ENCODE data around the gene NOVA1.

Gene NOVA1

GRCh38 chr14:26589925-26590324 lies 7.9 kb downstream of the NOVA1 start:
- no peak for DNase-seq

GRCh38 chr14:26577711-26578110 lies 20.1 kb downstream of the NOVA1 start:
- DNase-seq = no peak

- no peak for DNase-seq
These were observed 43.6 kb downstream of the NOVA1 start for GRCh38 chr14:26554069-26554772.

GRCh38 chr14:26549571-26549970 lies 48.3 kb downstream of the NOVA1 start:
- DNase-seq = no peak

GRCh38 chr14:26548406-26548805 lies 49.4 kb downstream of the NOVA1 start:
- DNase-seq = no peak

GRCh38 chr14:26538176-26538575 lies 59.7 kb downstream of the NOVA1 start:
- DNase-seq = no peak

- no peak for DNase-seq
These were observed 65.9 kb downstream of the NOVA1 start for GRCh38 chr14:26531894-26532293.

- DNase-seq = no peak
These were observed 69.2 kb downstream of the NOVA1 start for GRCh38 chr14:26528415-26529182.

GRCh38 chr14:26527095-26527494 lies 70.7 kb downstream of the NOVA1 start:
- DNase-seq = no peak

GRCh38 chr14:26526137-26526536 lies 71.7 kb downstream of the NOVA1 start:
- DNase-seq = no peak

GRCh38 chr14:26525085-26525484 lies 72.7 kb downstream of the NOVA1 start:
- DNase-seq = no peak

GRCh38 chr14:26522967-26523366 lies 74.9 kb downstream of the NOVA1 start:
- DNase-seq = no peak

- no peak for DNase-seq
These were observed 80.1 kb downstream of the NOVA1 start for GRCh38 chr14:26517771-26518170.

- DNase-seq = no peak
These were observed 97.8 kb downstream of the NOVA1 start for GRCh38 chr14:26500028-26500427.

GRCh38 chr14:26499546-26499945 lies 98.3 kb downstream of the NOVA1 start:
- no peak for DNase-seq

- DNase-seq = no peak
These were observed 110.9 kb downstream of the NOVA1 start for GRCh38 chr14:26486922-26487321.

- DNase-seq = no peak
These were observed 113.3 kb downstream of the NOVA1 start for GRCh38 chr14:26484562-26484961.

- no peak for DNase-seq
These were observed 118.9 kb downstream of the NOVA1 start for GRCh38 chr14:26478967-26479366.

- DNase-seq = no peak
These were observed 131.0 kb downstream of the NOVA1 start for GRCh38 chr14:26466862-26467261.

- DNase-seq = no peak
These were observed 134.7 kb downstream of the NOVA1 start for GRCh38 chr14:26463136-26463535.

- no peak for DNase-seq
These were observed 143.7 kb downstream of the NOVA1 start for GRCh38 chr14:26454105-26454504.

- DNase-seq = no peak
These were observed 149.5 kb downstream of the NOVA1 start for GRCh38 chr14:26448181-26448855.

- DNase-seq = no peak
These were observed 153.0 kb downstream of the NOVA1 start for GRCh38 chr14:26444822-26445221.

- DNase-seq = no peak
These were observed 154.2 kb downstream of the NOVA1 start for GRCh38 chr14:26443654-26444053.
